C4-2B (cell line): ENCODE results near the gene BLZF1.
"Not testable (repeated sequence)": the region's sequence is repeated elsewhere in the genome, so short reads cannot be mapped to it uniquely, and the experiment has no call there.

Experiments used
- ZFX ChIP-seq: fragments of 450-650 bp; IDR thresholded peaks from 2 replicates; pipeline ENCODE4 v1.6.1; 2017
- TF ChIP-seq, protein P1 (sequence below): fragments of 450-650 bp; conservative IDR thresholded peaks from 2 replicates; pipeline ENCODE4 v1.5.1; 2017; ENCODE audit warnings: mild to moderate bottlenecking

DNA sequence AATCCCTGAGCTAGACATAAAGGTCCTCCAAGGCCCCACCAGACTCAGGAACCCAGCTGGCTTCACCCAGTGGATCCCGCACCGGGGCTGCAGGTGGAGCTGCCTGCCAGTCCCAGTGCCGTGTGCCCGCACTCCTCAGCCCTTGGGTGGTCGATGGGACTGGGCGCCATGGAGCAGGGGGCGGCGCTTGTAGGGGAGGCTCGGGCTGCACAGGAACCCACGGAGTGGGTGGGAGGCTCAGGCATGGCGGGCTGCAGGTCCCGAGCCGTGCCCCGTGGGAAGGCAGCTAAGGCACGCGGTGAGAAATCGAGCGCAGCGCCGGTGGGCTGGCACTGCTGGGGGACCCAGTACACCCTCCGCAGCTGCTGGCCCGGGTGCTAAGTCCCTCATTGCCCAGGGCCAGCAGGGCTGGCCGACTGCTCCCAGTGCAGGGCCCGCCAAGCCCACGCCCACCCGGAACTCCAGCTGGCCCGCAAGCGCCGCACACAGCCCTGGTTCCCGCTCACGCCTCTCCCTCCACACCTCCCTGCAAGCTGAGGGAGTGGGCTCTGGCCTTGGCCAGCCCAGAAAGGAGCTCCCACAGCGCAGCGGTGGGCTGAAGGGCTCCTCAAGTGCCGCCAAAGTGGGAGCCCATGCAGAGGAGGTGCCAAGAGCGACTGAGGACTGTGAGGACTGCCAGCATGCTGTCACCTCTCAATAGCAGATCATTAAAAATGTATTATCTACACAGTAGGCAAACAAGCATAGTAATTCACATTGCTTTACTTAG is 30.9 kb upstream of the BLZF1 start:
- TF ChIP-seq, protein P1, sequence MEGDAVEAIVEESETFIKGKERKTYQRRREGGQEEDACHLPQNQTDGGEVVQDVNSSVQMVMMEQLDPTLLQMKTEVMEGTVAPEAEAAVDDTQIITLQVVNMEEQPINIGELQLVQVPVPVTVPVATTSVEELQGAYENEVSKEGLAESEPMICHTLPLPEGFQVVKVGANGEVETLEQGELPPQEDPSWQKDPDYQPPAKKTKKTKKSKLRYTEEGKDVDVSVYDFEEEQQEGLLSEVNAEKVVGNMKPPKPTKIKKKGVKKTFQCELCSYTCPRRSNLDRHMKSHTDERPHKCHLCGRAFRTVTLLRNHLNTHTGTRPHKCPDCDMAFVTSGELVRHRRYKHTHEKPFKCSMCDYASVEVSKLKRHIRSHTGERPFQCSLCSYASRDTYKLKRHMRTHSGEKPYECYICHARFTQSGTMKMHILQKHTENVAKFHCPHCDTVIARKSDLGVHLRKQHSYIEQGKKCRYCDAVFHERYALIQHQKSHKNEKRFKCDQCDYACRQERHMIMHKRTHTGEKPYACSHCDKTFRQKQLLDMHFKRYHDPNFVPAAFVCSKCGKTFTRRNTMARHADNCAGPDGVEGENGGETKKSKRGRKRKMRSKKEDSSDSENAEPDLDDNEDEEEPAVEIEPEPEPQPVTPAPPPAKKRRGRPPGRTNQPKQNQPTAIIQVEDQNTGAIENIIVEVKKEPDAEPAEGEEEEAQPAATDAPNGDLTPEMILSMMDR: not testable (repeated sequence)
- TF ChIP-seq ZFX: not testable (repeated sequence)
